Ishikawa (cell line): ENCODE data around the gene DDIT4.
A peak's percentile ranks its signal among the peaks of the same experiment; 100 is the strongest.

Source experiments
- CEBPB ChIP-seq: IDR thresholded peaks from 2 replicates; pipeline ENCODE4 v1.6.1; 2012
- CREB1 ChIP-seq: IDR thresholded peaks from 2 replicates; pipeline ENCODE4 v1.6.1; 2012; ENCODE audit warnings: low read depth
- EGR1 ChIP-seq: IDR thresholded peaks from 2 replicates; pipeline ENCODE4 v1.6.1; 2012
- EP300 ChIP-seq: IDR thresholded peaks from 2 replicates; pipeline ENCODE4 v1.6.1; 2012; ENCODE audit warnings: borderline replicate concordance
- FOXM1 ChIP-seq: IDR thresholded peaks from 2 replicates; pipeline ENCODE4 v1.6.1; 2012; ENCODE audit warnings: low read depth, borderline replicate concordance
- NFIC ChIP-seq: IDR thresholded peaks from 2 replicates; pipeline ENCODE4 v1.6.1; 2012
- RAD21 ChIP-seq: IDR thresholded peaks from 2 replicates; pipeline ENCODE4 v1.6.1; 2012; ENCODE audit warnings: low read depth
- REST ChIP-seq: IDR thresholded peaks from 2 replicates; pipeline ENCODE4 v1.6.1; 2012; ENCODE audit warnings: low read depth, mild to moderate bottlenecking
- TAF1 ChIP-seq: IDR thresholded peaks from 2 replicates; pipeline ENCODE4 v1.6.1; 2012; ENCODE audit warnings: low read depth, mild to moderate bottlenecking
- TCF12 ChIP-seq: IDR thresholded peaks from 2 replicates; pipeline ENCODE4 v1.6.1; 2012; ENCODE audit warnings: low read depth
- TEAD4 ChIP-seq: IDR thresholded peaks from 2 replicates; pipeline ENCODE4 v1.6.1; 2012
- YY1 ChIP-seq: IDR thresholded peaks from 2 replicates; pipeline ENCODE4 v1.6.1; 2012; ENCODE audit warnings: low read depth
- ZBTB7A ChIP-seq: IDR thresholded peaks from 2 replicates; pipeline ENCODE4 v1.6.1; 2012; ENCODE audit warnings: low read depth
- TF ChIP-seq, protein P1 (sequence below): IDR thresholded peaks from 2 replicates; pipeline ENCODE4 v1.6.1; 2012
- TF ChIP-seq, protein P2 (sequence below): IDR thresholded peaks from 2 replicates; pipeline ENCODE4 v1.6.1; 2012

The DDIT4 gene

DNA sequence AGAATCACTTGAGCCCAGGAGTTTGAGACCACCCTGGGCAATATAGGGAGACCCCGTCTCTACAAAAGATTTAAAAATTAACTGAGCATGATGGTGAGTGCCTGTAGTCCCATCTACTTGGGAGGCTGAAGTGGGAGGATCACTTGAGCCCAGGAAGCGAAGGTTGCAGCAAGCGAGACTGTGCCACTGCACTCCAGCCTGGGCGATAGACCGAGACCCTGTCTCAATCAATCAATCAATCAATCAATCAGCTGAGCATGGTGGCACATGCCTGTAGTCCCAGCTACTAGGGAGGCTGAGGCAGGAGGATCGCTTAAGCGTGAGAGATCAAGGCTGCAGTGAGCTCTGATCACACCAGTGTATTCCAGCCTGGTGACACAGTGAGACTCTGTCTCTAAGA, 40.5 kb downstream of the DDIT4 start:
- TF ChIP-seq TCF12, result no peak
- no peak for TF ChIP-seq CEBPB
- TF ChIP-seq RAD21, result no peak
- TF ChIP-seq NFIC, result no peak
- no peak for TF ChIP-seq TEAD4
- TF ChIP-seq, protein P1, sequence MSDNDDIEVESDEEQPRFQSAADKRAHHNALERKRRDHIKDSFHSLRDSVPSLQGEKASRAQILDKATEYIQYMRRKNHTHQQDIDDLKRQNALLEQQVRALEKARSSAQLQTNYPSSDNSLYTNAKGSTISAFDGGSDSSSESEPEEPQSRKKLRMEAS, result no peak
- no peak for TF ChIP-seq EGR1
- no peak for TF ChIP-seq REST
- TF ChIP-seq EP300, result no peak
- TF ChIP-seq ZBTB7A, result no peak
- TF ChIP-seq, protein P2, sequence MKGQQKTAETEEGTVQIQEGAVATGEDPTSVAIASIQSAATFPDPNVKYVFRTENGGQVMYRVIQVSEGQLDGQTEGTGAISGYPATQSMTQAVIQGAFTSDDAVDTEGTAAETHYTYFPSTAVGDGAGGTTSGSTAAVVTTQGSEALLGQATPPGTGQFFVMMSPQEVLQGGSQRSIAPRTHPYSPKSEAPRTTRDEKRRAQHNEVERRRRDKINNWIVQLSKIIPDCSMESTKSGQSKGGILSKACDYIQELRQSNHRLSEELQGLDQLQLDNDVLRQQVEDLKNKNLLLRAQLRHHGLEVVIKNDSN, result no peak
- no peak for TF ChIP-seq CREB1
- TF ChIP-seq TAF1, result no peak
- TF ChIP-seq FOXM1, result no peak
- no peak for TF ChIP-seq YY1

GRCh38 chr10:72315054-72315453, 41.3 kb downstream of the DDIT4 start:
- TF ChIP-seq TEAD4, result peak; percentile 38; the same call in 1 of the 2 replicates
- no peak for TF ChIP-seq CREB1
- peak; percentile 60 for TF ChIP-seq NFIC

DNA sequence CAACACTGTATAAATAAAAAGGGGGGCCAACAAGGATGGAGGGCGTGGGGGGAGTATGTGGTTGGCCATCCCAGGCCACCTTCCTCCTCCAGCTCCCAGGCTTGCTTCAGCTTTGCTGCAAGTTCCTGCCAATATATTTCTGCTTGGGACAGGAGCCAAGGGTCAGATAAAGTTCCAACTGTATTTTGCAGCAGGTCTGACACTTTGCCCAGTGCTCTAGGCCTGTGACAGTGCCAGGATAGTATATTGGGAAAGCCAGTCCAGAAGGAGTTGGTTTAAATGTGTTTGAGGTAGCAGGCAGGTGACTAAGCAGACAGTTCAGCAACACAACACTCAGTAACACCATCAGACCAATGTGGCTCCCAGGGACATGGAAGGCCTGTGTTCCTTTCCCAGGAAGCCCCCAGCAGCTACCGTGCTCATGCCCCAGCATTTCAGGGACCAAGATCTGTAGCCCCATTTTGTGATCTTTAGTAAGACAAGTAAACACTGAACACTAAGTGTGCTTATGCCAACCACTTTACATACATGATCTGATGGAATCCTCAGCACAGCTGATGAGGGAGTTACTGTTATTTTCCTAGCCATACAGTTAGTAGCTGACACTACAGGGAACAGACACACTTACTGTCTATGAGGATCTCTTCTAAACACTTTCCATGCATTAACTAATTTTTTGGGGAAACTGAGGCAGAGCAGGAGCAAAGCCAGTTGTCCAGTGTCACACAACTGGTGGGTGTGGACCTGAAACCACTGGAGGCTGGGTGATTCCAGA, 42.1 kb downstream of the DDIT4 start:
- TF ChIP-seq, protein P2, result no peak
- peak; percentile 78 for TF ChIP-seq NFIC
- no peak for TF ChIP-seq EGR1

DNA sequence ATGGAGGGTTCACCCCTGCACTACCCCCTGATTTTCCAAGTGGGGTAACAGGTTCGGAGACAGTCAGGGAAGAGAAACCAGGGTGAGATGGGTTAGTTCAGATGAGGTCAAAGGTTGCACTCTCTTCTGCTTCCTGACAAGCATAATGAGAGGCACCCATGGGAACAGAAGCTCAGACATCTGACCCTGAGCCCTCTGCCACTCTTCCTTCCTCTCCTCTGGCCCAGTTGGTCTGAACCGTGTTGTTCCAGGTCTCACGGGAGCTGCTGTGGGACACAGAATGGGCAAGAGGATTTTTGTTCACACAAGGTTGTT, 42.6 kb downstream of the DDIT4 start:
- TF ChIP-seq REST, result no peak
- no peak for TF ChIP-seq CEBPB
- TF ChIP-seq EGR1, result no peak
- TF ChIP-seq, protein P1, result no peak
- TF ChIP-seq TCF12, result no peak
- no peak for TF ChIP-seq CREB1
- TF ChIP-seq ZBTB7A, result no peak
- TF ChIP-seq YY1, result no peak
- TF ChIP-seq TEAD4, result no peak
- no peak for TF ChIP-seq RAD21
- no peak for TF ChIP-seq TAF1
- no peak for TF ChIP-seq FOXM1
- no peak for TF ChIP-seq NFIC
- TF ChIP-seq, protein P2, result no peak
- TF ChIP-seq EP300, result no peak

- TF ChIP-seq CEBPB (no peak), NFIC (peak; percentile 49)
- TF ChIP-seq, protein P2, result no peak
- TF ChIP-seq, protein P1, result peak; percentile 56
Observed at GRCh38 chr10:72316748-72317435, 43.2 kb downstream of the DDIT4 start.
